Coronary artery (tissue), 2 donors: ENCODE measurements around the gene MRPS31.

ENCODE experiments used
- DNase-seq: peaks from one replicate; pipeline ENCODE4 v3.0.0-alpha.2; 2017; ENCODE audit warnings: low spot score
- H3K27ac ChIP-seq, 2 donors: fragments of 200-600 bp; sonication (generic); one replicate each; pipeline ENCODE4 v1.5.1; 2016 to 2019
- H3K4me3 ChIP-seq: fragments of 200-600 bp; sonication (generic); 2 replicates; pipeline ENCODE4 v1.5.1; 2016; ENCODE audit warnings: mild to moderate bottlenecking, moderate library complexity
- TF ChIP-seq, protein P1 (sequence below): fragments of 200-600 bp; sonication (generic); IDR thresholded peaks from one replicate; pipeline ENCODE4 v1.5.1; 2019; ENCODE audit warnings: antibody characterized with exemption

MRPS31 gene

DNA sequence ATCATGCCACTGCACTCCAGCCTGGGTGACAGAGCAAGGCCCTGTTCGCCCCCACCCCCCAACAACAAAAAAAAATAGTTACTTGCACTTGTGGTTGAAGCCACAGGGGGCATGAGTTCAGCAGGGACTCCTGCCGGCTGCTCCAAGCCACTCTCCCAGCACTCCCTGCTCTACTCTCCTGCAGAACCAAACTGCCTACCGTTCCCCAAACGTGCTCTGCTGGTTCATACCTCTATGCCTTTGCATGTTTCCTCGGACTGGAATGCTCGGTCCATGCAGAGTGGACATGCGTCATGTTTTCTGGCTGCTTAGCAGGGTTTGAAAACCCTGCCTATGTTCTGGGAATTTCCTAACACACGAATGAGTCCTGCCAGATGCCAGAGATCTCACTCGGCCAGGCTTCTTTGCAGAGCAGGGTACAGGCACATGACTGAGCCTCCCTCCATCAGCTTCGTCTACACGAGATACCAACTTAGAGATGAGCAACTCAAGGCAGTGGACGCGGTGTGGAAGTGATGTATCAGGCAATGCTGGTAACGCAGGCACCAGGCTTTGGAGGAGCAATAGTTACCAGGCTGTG is 9.9 kb upstream of the MRPS31 start:
- Histone ChIP-seq H3K4me3 (no peak overlapping the region), H3K27ac (no peak overlapping the region)
- TF ChIP-seq, protein P1, sequence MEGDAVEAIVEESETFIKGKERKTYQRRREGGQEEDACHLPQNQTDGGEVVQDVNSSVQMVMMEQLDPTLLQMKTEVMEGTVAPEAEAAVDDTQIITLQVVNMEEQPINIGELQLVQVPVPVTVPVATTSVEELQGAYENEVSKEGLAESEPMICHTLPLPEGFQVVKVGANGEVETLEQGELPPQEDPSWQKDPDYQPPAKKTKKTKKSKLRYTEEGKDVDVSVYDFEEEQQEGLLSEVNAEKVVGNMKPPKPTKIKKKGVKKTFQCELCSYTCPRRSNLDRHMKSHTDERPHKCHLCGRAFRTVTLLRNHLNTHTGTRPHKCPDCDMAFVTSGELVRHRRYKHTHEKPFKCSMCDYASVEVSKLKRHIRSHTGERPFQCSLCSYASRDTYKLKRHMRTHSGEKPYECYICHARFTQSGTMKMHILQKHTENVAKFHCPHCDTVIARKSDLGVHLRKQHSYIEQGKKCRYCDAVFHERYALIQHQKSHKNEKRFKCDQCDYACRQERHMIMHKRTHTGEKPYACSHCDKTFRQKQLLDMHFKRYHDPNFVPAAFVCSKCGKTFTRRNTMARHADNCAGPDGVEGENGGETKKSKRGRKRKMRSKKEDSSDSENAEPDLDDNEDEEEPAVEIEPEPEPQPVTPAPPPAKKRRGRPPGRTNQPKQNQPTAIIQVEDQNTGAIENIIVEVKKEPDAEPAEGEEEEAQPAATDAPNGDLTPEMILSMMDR = no peak
- DNase-seq = no peak

DNA sequence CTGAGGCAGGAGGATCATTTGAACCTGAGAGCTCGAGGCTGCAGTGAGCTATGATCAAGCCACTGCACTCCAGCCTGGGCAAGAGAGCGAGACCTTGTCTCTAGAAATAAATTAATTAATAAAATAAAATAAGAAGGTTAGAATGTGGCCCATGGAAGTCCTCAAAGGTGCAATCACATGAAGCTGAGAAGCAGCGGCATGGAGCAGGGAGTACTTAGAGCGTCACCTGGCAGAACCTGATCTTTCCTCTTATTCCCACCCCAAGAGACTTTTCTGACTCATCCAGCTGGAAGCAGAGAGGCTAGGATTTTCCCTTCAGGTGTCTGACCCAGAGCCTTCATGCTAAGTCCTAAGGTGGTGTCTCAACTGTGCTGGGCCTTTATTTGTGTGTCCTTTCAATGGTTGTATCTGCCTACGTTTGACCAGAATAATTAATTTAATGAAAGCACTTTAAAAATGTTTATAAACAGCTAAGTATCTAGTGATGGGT is 8.9 kb upstream of the MRPS31 start:
- no peak overlapping the region for H3K4me3 ChIP-seq
- TF ChIP-seq, protein P1 = no peak
- DNase-seq = no peak
- no peak overlapping the region for H3K27ac ChIP-seq

DNA sequence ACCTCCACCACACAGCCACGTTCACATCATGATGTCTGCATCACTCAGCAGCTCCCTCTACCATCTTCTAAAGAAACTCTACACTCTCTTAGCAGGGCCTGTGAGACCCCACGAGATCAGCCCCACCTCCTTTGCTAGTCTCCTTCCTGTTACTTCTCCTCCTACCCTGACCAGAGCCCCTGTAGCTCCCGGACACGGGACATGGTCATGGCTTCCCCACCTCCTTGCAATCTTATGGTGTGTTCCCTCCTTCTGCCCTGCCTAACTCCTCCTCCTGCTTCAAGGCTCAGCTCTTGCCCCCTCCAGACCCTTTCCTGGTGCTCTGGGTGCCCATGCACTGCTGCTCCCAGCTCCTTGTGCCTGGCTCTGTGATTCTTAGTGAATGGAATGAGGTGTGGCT is 8.1 kb upstream of the MRPS31 start:
- TF ChIP-seq, protein P1 = no peak

DNA sequence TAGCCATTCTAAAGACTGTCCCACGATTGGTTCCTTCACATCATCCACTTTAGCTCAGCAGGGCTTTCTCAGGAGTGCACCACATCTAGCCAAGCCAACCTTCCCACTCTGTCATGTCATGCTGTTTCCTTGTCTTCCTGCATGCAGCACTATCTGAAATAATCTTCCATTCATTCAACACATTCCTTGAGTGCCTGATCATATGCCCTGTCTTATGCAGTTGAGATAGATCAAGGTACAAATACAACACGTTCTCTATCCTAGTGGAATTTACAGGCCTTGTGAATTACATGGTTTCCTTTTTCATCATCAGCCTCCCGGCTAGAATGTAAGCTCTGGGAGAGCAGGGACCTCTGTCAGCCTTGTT is 6.8 kb upstream of the MRPS31 start:
- H3K4me3 ChIP-seq = no peak overlapping the region
- TF ChIP-seq, protein P1 = no peak
- DNase-seq = no peak
- no peak overlapping the region for H3K27ac ChIP-seq

More for the DNA sequence above, 8.1 kb upstream of the MRPS31 start:
- no peak overlapping the region for H3K27ac ChIP-seq
- DNase-seq = no peak
- no peak overlapping the region for H3K4me3 ChIP-seq

DNA sequence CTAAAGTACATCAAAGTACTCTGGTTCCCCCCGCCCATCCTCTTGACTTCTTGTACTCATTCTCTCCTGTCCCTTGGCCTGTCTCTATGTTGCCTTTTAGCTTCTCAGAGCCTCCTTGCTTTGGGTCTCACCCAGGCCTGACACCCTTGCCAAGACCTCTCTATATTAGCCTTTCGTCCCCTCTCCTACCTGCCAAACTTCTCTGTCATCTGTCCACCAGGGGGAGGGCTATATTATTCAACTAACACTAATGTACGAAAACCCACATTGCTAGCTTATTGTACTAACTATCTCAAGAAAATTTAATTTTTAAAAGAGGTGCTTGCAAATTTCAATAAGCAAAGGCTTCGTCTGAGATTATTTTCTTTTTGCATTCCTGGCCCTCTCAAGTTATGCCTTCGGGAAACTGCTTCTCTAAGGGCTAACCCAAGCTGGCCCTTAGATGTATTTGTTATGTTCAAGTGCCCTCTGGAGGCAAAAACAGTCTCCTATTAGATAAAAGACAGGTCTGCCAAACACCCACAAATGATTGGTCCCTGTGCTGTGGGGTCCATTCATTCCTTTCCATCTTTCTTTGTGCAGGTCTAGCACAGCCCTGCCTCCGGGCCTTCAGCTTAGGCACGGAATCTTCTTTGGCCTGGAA is 6.3 kb upstream of the MRPS31 start:
- H3K27ac ChIP-seq = no peak overlapping the region
- TF ChIP-seq, protein P1 = peak; percentile 59
- H3K4me3 ChIP-seq = peak overlapping the region; percentile 43
- DNase-seq = no peak

DNA sequence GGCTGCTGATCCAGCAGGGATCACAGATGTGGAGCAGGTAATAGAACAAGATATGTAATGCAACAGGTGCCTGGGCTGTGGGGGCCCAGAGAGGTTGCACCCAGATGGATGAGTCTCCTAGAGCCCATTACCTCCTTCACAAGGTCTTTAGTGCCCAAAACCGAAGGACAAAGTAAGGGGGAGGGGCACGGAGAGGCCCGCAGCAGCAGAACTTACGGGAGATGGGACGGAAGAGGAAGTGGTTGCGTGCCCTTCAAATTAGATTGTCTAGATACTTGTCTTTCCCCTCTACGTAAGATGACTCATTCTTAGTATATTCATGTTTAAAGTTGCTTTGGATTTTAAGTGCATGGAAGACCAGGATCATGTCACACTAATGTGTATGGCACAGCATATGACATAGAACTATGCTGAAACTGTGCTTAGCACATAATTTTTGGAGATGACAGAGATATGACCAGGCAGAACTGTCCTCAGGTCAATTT is 5.7 kb upstream of the MRPS31 start:
- TF ChIP-seq, protein P1 = no peak
- no peak for DNase-seq
- Histone ChIP-seq H3K4me3 (no peak overlapping the region), H3K27ac (no peak overlapping the region)

DNA sequence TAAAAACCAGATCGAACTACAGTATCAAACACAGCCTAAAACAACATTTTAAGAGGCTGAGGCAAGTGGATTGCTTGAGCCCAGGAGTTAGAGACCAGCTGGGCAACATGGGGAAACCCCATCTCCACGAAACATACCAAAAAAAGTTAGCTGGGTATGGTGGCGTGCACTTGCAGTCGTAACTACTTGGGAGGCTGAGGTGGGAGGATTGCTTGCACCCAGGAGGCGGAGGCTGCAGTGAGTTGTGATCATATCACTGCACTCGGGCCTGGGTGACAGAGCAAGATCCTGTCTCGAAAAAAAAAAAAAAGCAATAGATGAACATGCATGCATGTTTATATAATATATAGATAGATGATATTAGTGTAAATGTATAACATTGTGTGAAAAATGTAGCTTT is 5.2 kb upstream of the MRPS31 start:
- TF ChIP-seq, protein P1 = no peak
- Histone ChIP-seq H3K27ac (no peak overlapping the region), H3K4me3 (no peak overlapping the region)
- DNase-seq = no peak
